ENCODE measurements around the gene KHDRBS2.

KHDRBS2 gene

GRCh38 chr6:62174548-62174947 is 111.5 kb downstream of the KHDRBS2 start:
- no peak for DNase-seq

GRCh38 chr6:62167736-62168135 is 118.3 kb downstream of the KHDRBS2 start:
- DNase-seq = no peak

- DNase-seq = no peak
Measured at GRCh38 chr6:62162858-62163257, 123.2 kb downstream of the KHDRBS2 start.

DNA sequence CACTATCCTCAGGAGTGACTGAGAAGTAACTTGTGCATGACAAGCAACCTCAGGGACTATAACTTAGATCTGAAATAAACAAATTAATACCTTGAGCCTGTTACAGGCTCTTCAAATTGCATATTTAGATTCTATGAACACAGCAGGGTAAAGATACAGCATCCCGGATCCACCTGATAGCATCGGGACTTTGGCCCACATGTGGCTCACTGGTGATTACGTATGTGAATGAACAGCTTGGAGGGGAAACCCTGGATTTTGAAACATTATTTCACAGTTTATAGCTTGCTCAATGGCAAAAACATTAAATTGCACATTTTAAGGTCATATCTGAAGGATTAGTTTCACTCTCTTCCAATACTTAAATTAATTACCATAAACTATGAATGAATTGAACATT is 133.2 kb downstream of the KHDRBS2 start:
- DNase-seq = no peak

DNA sequence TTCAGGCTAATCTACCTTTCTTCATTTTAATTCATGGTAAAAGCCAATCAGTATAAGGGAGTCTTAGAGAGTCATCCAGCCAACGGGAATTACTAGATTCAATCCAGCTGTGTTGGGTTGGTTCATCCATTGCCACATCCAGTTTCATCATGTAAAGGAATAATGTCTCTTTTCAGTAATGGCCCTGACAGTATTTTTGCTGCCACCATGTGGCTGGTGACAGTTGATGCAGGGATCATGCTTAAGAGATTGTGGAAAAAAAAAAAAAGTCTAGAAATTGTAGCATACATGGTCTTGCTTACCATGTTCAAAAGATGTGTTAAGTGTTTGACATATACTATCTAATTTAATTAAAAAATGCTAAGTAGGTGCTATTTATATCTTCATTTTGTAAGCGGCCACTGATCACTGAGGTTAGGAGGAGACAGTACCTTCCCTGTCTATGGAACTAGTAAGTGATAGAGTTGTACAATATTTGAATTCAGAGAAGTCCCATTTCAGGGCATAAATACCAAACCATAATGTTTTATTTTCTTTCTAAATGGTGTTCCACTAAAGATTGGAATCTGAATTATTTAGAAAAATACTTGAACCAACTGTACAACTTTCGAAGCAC is 135.9 kb downstream of the KHDRBS2 start:
- no peak for DNase-seq

- DNase-seq = no peak
Measured at GRCh38 chr6:62146954-62147853, 138.8 kb downstream of the KHDRBS2 start.

GRCh38 chr6:62129127-62129526 is 156.9 kb downstream of the KHDRBS2 start:
- no peak for DNase-seq

DNA sequence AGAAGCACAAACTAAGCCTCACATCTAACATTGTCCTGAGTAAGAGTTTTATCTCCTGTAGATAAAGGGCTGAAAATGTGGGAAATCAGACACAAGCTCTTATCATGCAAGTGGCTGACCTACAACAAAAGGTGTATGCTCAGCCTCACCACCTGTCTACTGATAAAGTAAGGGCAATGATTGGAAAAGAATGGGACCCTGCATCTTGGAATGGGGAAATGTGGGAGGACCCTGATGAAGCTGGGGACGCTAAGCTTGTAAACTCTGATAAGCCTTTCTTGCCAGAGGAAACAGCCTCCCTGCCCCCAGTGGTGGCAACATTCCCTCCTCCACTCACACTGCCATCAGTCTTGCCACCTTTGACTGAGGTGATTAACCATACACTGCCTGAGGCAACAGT is 166.6 kb downstream of the KHDRBS2 start:
- DNase-seq = no peak

DNA sequence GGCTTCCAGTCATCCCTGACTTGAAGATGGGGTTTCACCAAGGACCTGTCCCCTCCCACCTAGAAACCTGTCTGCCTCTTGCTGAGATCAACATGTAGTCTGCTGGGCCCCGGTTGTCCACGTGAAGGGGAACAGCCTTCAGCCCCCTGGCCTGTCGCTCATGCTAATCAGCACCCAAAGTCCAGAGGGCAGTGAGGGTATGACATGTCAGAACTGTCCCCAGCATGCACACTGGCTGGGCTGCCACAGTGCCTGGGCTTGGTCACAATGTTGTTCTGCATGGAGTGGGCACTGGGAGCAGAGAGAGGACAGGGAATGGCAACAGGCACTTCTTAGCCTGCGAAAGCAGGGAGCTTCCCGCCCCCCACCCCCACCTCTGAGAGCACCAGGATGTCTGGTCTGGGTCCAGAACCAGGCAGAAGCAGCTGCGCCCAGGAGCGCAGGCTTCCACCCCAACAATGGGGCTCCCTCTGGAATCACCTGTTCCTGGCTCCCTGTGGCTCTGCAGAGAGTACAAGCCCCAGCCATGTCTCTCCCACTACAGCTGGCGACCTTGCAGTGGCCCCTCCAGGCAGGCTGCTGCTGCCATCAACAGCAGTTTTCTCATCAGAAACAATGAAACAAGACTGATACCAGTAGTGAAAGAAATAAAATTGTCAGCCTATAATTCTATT is 182.7 kb downstream of the KHDRBS2 start:
- no peak for DNase-seq

- no peak for DNase-seq
Measured at GRCh38 chr6:62102387-62102786, 183.6 kb downstream of the KHDRBS2 start.

- DNase-seq = no peak
Measured at GRCh38 chr6:62090442-62091229, 195.4 kb downstream of the KHDRBS2 start.

GRCh38 chr6:62089781-62090180 is 196.2 kb downstream of the KHDRBS2 start:
- DNase-seq = no peak

GRCh38 chr6:62086047-62086446 is 200.0 kb downstream of the KHDRBS2 start:
- no peak for DNase-seq

DNA sequence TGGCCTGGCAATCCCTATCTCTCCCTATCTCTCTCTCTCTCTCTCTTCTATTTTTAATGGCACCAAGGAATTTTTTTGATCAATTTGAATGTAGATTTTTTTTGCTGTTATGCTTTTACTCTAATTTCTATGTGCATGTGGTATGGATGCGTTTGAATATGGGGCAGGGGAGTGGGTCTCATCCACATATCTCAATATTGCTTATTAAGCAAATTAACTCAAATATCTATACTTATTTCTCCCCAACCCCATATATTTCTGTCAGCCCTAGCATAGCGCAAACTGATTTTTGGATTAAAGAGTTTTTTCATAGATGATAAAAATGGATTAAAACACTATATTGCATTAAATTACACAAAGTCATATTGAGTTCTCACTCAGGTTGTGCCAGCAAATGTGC is 210.2 kb downstream of the KHDRBS2 start:
- DNase-seq = no peak

DNA sequence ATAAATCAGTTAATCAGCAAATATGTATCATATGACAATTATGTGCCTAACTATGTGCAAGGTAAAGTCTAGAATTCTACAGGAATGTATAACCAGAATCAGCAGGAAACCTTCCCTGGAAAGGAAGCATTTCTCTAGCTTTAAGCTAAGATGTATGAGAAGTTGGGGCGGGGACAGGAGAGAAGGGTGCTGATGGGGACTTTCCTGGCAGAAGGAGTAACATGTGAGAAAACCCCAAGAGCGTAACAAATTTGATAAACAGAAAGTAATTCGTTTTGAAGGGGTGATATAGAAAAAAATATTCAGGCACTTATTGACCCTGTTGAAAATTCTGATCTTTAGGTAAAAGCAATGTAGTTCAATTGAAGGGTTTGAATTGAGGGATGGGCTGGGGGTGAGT is 226.1 kb downstream of the KHDRBS2 start:
- DNase-seq = no peak

DNA sequence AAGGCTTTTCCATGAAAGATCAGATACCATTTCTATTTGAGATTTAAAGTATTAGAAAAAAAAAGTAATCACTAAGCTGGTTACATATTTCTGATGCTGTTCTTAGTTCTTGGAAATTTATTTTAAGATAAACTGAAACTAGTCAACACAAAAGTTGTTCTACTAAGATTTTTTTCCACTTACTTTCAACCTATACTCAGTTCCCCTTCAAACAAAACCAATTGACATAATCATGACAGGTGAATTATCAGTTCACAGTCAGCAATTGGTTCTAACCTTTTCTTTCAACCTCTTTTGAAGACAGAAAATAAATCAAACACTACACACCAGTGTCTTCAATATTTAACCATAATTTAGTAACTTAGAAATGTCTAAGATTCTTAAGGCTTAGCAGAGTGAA is 228.7 kb downstream of the KHDRBS2 start:
- DNase-seq = no peak

DNA sequence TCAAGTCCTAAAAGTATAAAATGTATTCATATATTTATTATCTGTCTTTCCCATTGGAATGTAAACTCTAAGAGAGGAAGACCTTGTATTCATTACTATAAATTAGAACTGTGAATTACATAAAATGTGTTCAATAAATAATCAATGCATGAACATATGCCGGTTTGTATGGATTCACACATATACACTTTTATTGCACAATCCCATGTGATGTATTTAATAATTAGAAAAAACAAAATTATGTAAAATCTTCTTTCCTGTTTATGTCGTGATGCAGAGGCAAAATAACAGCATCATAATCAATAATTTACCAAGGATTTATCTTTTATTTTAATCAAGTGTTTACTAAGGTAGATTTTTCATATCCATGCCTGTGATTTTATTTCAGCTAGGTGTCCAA is 240.5 kb downstream of the KHDRBS2 start:
- no peak for DNase-seq

GRCh38 chr6:62043084-62043483 is 242.9 kb downstream of the KHDRBS2 start:
- no peak for DNase-seq

DNA sequence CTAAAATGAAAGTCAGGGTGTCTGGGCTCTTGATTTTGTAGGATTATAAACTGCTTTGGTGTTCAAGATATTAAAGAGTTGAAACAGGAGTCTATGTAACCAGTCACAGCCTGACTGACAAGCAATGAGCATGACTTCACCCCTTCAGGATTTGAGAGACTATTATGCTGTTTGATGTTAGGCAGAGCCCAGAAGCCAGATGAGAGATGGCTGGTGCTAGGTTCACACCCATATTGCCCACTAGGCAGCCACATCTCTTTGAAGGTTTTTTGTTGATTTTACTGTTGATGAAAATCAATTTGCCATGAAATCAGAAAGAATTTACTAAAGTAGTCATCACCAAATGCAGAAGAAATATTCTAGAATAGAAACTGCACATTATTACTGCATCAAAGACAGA is 243.6 kb downstream of the KHDRBS2 start:
- DNase-seq = no peak

DNA sequence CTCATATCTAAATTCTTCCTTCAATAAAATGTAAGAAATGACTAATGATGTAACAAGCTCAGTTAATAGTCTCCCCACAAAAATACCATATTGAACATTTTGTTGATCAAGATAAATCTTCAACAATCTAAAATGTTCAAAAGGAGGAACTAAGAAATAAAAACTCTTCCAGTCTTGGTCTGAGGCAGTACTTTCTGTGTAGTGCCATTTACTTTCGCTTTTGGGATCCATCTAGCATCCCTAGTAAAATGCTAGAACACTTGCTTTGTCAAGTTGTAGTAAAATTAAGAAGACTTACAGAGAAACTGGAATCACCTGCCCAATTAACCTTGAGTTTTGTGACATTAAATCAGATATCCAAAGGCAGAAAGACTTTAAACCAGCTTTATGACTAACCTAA is 246.4 kb downstream of the KHDRBS2 start:
- DNase-seq = no peak

- DNase-seq = no peak
Measured at GRCh38 chr6:62037445-62037844, 248.6 kb downstream of the KHDRBS2 start.

DNA sequence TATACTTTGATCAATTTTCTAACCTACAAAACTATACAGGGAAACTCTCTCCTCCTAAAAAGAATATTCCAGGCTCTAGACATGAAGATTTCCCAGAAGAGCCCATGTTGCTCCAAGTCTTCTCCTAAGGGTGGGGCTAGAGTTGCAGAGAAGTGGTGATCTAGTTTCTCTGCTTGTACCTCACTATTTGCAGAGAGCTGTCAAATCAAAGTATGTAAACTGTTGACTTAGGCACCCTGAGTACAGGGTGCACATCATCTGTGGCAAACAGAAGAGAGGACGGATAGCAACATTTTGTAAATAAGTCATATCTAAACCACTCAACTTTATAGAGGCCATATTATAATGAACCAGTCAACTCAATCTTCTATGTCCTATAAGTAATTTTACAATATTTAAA is 250.1 kb downstream of the KHDRBS2 start:
- no peak for DNase-seq

GRCh38 chr6:62013719-62014118 is 272.3 kb downstream of the KHDRBS2 start:
- DNase-seq = no peak
